GM21515 (cell line): ENCODE results near the gene PLCB1.
"Not testable (repeated sequence)": the region's sequence is repeated elsewhere in the genome, so short reads cannot be mapped to it uniquely, and the experiment has no call there.

ENCODE experiments used
- ATAC-seq: cut with Tn5 transposase; IDR thresholded peaks from one replicate; pipeline ENCODE4 v1.9.1; 2021; ENCODE audit not compliant: unreplicated experiment

PLCB1 gene

GRCh38 chr20:8330785-8331695, 199.0 kb downstream of the PLCB1 start:
- no peak for ATAC-seq

GRCh38 chr20:8331740-8332412, 199.8 kb downstream of the PLCB1 start:
- ATAC-seq: no peak

GRCh38 chr20:8334641-8335040, 202.6 kb downstream of the PLCB1 start:
- ATAC-seq: no peak

- ATAC-seq: no peak
These were observed 203.0 kb downstream of the PLCB1 start for GRCh38 chr20:8335059-8335458.

- ATAC-seq: no peak
These were observed 203.6 kb downstream of the PLCB1 start for GRCh38 chr20:8335495-8336195.

- ATAC-seq: no peak
These were observed 207.3 kb downstream of the PLCB1 start for GRCh38 chr20:8339349-8339748.

GRCh38 chr20:8342391-8342790, 210.3 kb downstream of the PLCB1 start:
- no peak for ATAC-seq

- ATAC-seq: no peak
These were observed 212.0 kb downstream of the PLCB1 start for GRCh38 chr20:8344106-8344505.

GRCh38 chr20:8344631-8345030, 212.6 kb downstream of the PLCB1 start:
- no peak for ATAC-seq

- no peak for ATAC-seq
These were observed 214.7 kb downstream of the PLCB1 start for GRCh38 chr20:8346700-8347270.

GRCh38 chr20:8350225-8350624, 218.2 kb downstream of the PLCB1 start:
- ATAC-seq: not testable (repeated sequence)

GRCh38 chr20:8352486-8352885, 220.4 kb downstream of the PLCB1 start:
- ATAC-seq: no peak

- ATAC-seq: no peak
These were observed 221.4 kb downstream of the PLCB1 start for GRCh38 chr20:8353512-8353911.

- no peak for ATAC-seq
These were observed 223.4 kb downstream of the PLCB1 start for GRCh38 chr20:8355453-8355852.

GRCh38 chr20:8356806-8357205, 224.7 kb downstream of the PLCB1 start:
- no peak for ATAC-seq

- no peak for ATAC-seq
These were observed 225.6 kb downstream of the PLCB1 start for GRCh38 chr20:8357703-8358102.

- ATAC-seq: no peak
These were observed 228.0 kb downstream of the PLCB1 start for GRCh38 chr20:8360035-8360434.

GRCh38 chr20:8361006-8361652, 229.1 kb downstream of the PLCB1 start:
- no peak for ATAC-seq

- ATAC-seq: no peak
These were observed 229.7 kb downstream of the PLCB1 start for GRCh38 chr20:8361779-8362178.

- ATAC-seq: no peak
These were observed 230.4 kb downstream of the PLCB1 start for GRCh38 chr20:8362457-8362856.
